CD4-positive, alpha-beta T cell (primary cell): ENCODE data around the gene GPR160. TPM values are rescaled to one million over a fixed set of nuclear protein-coding genes. Genes with fewer than 3 reads are reported as not detected.

Source experiments
- ATAC-seq: fragments of 200-7000 bp; cut with Tn5 transposase; one replicate; pipeline ENCODE4 v1.10.0; 2022; ENCODE audit warnings: mild to moderate bottlenecking; ENCODE audit not compliant: poor library complexity
- CTCF ChIA-PET: fragments of 350-600 bp; sonication (Branson Sonifier 250); formaldehyde crosslinking; loops from one replicate; lab custom pipeline; 2021; ENCODE audit warnings: antibody characterized with exemption, inconsistent platforms; lab: Charles Lee
- POLR2A ChIA-PET: fragments of 350-600 bp; sonication (Branson Sonifier 250); formaldehyde crosslinking; loops from one replicate; lab custom pipeline; 2021; ENCODE audit warnings: antibody characterized with exemption, inconsistent platforms; lab: Charles Lee
- DNase-seq, 14 experiments: peaks; one replicate each; pipeline ENCODE4 v3.0.0-alpha.2; 2013 to 2020; ENCODE audit warnings: mixed read lengths in 2 of 14
- H3K27ac ChIP-seq, 2 donors: one replicate each; pipeline versions ENCODE4 v1.5.1 to v1.7.0; 2013; ENCODE audit warnings: low read length in 2 of 2, low read depth in 1 of 2, mild to moderate bottlenecking in 1 of 2
- H3K27me3 ChIP-seq, 2 experiments: 1 replicate in 1 of 2; 2 replicates in 1 of 2; pipeline versions ENCODE4 v1.6.1 to v1.7.0; 2013; ENCODE audit warnings: low read length in 2 of 2, control low read depth in 1 of 2, mild to moderate bottlenecking in 1 of 2, moderate library complexity in 1 of 2; ENCODE audit not compliant: insufficient read depth in 2 of 2, control insufficient read depth in 1 of 2
- H3K36me3 ChIP-seq: one replicate; pipeline ENCODE4 v1.6.1; 2013; ENCODE audit warnings: low read length, control low read depth; ENCODE audit not compliant: insufficient read depth
- H3K4me1 ChIP-seq: one replicate; pipeline ENCODE4 v1.6.1; 2013; ENCODE audit warnings: low read length, control low read depth; ENCODE audit not compliant: insufficient read depth
- H3K4me3 ChIP-seq: one replicate; pipeline ENCODE4 v1.5.1; 2013; ENCODE audit warnings: mild to moderate bottlenecking, low read length, moderate library complexity
- H3K9me3 ChIP-seq, 2 experiments: 1 replicate in 1 of 2; 2 replicates in 1 of 2; pipeline versions ENCODE4 v1.6.1 to v1.7.0; 2013; ENCODE audit warnings: low read length in 2 of 2, mild to moderate bottlenecking in 2 of 2, control low read depth in 1 of 2, moderate library complexity in 1 of 2; ENCODE audit not compliant: control insufficient read depth in 1 of 2, insufficient read depth in 1 of 2
- H3K27ac Mint-ChIP-seq: one replicate; pipeline ENCODE4 v1.8.0; 2020; ENCODE audit warnings: mixed read lengths
- H3K27me3 Mint-ChIP-seq: one replicate; pipeline ENCODE4 v1.8.0; 2021; ENCODE audit warnings: mixed read lengths
- H3K36me3 Mint-ChIP-seq: one replicate; pipeline ENCODE4 v1.8.0; 2021; ENCODE audit warnings: low read depth, mixed read lengths
- H3K4me1 Mint-ChIP-seq: one replicate; pipeline ENCODE4 v1.8.0; 2021; ENCODE audit warnings: low read depth, mixed read lengths
- H3K4me3 Mint-ChIP-seq: one replicate; pipeline ENCODE4 v1.8.0; 2020; ENCODE audit warnings: mild to moderate bottlenecking, mixed read lengths
- H3K9me3 Mint-ChIP-seq: one replicate; pipeline ENCODE4 v1.8.0; 2020; ENCODE audit warnings: mixed read lengths
- CTCF ChIP-seq: fragments of 200-600 bp; IDR thresholded peaks from one replicate; pipeline ENCODE4 v1.8.0; 2022; ENCODE audit warnings: antibody characterized with exemption, mild to moderate bottlenecking
- intact Hi-C, 2 experiments: fragments of 100-400 bp; cut with DNase I in 1 of 2; cut with micrococcal nuclease in 1 of 2; formaldehyde crosslinking; loops; one replicate each; pipeline versions ENCODE4 v1.15.1 to v1.9.0; 2023 to 2025; cut with DNase I, micrococcal nuclease
- total RNA-seq, 174 experiments: library from RNA in 2 of 174; stranded (reverse) in 2 of 174; gene quantifications; one replicate each; pipeline ENCODE4 v1.2.3 and lab custom pipeline; 2021 to 2026

Gene GPR160
- total RNA-seq, 2 experiments from 2014 or later, result 5.7 TPM

- Mint-ChIP-seq H3K9me3 (no peaks in the 10 kb centered on the region), H3K4me3 (no peak overlapping the region), H3K36me3 (no peaks in the 10 kb centered on the region), H3K27ac (no peak overlapping the region), H3K4me1 (no peaks in the 10 kb centered on the region), H3K27me3 (no peaks in the 10 kb centered on the region)
- no peak for TF ChIP-seq CTCF
- POLR2A ChIA-PET, result no interaction called here
- intact Hi-C loops, result no loop called here
- no peaks in the 10 kb centered on the region for H3K36me3 ChIP-seq
- ATAC-seq, result no peak
- CTCF ChIA-PET, result no interaction called here
- H3K4me3 ChIP-seq, result no peak overlapping the region
- no peak for DNase-seq
- peaks cover 0 to 5% of the 10 kb centered on the region in 2 experiments for H3K9me3 ChIP-seq
- no peaks in the 10 kb centered on the region for H3K27me3 ChIP-seq
- H3K27ac ChIP-seq, result no peak overlapping the region
- no peaks in the 10 kb centered on the region for H3K4me1 ChIP-seq
Measured at GRCh38 chr3:170064108-170064507, 26.3 kb downstream of the GPR160 start.

- H3K9me3 Mint-ChIP-seq, result peaks cover 3% of the 10 kb centered on the region
- Histone ChIP-seq H3K9me3 (peaks cover 6% of the 10 kb centered on the region in 2 experiments), H3K4me1 (no peaks in the 10 kb centered on the region), H3K36me3 (no peaks in the 10 kb centered on the region), H3K27ac (no peak overlapping the region), H3K4me3 (no peak overlapping the region), H3K27me3 (no peaks in the 10 kb centered on the region)
- no peak for TF ChIP-seq CTCF
- peaks cover 5% of the 10 kb centered on the region for H3K4me1 Mint-ChIP-seq
- H3K36me3 Mint-ChIP-seq, result peaks cover 17% of the 10 kb centered on the region
- H3K27me3 Mint-ChIP-seq, result no peaks in the 10 kb centered on the region
- ATAC-seq, result no peak
- H3K27ac Mint-ChIP-seq, result no peak overlapping the region
- intact Hi-C loops, result no loop called here
- no peak overlapping the region for H3K4me3 Mint-ChIP-seq
- POLR2A ChIA-PET, result no interaction called here
- DNase-seq, result no peak
- CTCF ChIA-PET, result no interaction called here
Measured at GRCh38 chr3:170075441-170076091, 37.8 kb downstream of the GPR160 start.

- no peak overlapping the region for H3K4me3 ChIP-seq
- no peaks in the 10 kb centered on the region for H3K9me3 ChIP-seq
- Mint-ChIP-seq H3K27me3 (no peaks in the 10 kb centered on the region), H3K9me3 (peaks cover 3% of the 10 kb centered on the region), H3K4me1 (peaks cover 5% of the 10 kb centered on the region), H3K27ac (no peak overlapping the region), H3K4me3 (no peak overlapping the region), H3K36me3 (peaks cover 29% of the 10 kb centered on the region)
- no peaks in the 10 kb centered on the region for H3K36me3 ChIP-seq
- H3K27me3 ChIP-seq, result no peaks in the 10 kb centered on the region
- no peaks in the 10 kb centered on the region for H3K4me1 ChIP-seq
- ATAC-seq (no peak), DNase-seq (no peak)
- no peak overlapping the region for H3K27ac ChIP-seq
- ChIA-PET POLR2A (no interaction called here), CTCF (no interaction called here)
- intact Hi-C loops, result no loop called here
- TF ChIP-seq CTCF, result no peak
Measured at GRCh38 chr3:170076715-170077238, 39.0 kb downstream of the GPR160 start.
